Smooth muscle cell (in vitro differentiated cells): Measurements from ENCODE around the gene ZNF611. TPM values are rescaled to one million over a fixed set of nuclear protein-coding genes. Genes with fewer than 3 reads are reported as not detected.
"Not testable (repeated sequence)": the region's sequence is repeated elsewhere in the genome, so short reads cannot be mapped to it uniquely, and the experiment has no call there.

Experiments
- DNase-seq: peaks from one replicate; lab custom pipeline; 2025; ENCODE audit not compliant: unreplicated experiment; lab: John Stamatoyannopoulos, UW
- H2AFZ ChIP-seq: fragments of 200-600 bp; sonication (generic); 2 replicates; pipeline ENCODE4 v1.6.0; 2016; ENCODE audit warnings: antibody characterized with exemption, low read depth, mild to moderate bottlenecking
- H3F3A ChIP-seq: fragments of 200-600 bp; sonication (generic); 2 replicates; pipeline ENCODE4 v1.6.0; 2017; ENCODE audit warnings: antibody characterized with exemption, low read depth
- H3K27ac ChIP-seq: fragments of 200-600 bp; sonication (generic); 2 replicates; pipeline ENCODE4 v1.5.1; 2016; ENCODE audit warnings: low read depth, mild to moderate bottlenecking
- H3K27me3 ChIP-seq: fragments of 200-600 bp; sonication (generic); 2 replicates; pipeline ENCODE4 v1.6.1; 2016; ENCODE audit warnings: low read depth, mild to moderate bottlenecking
- H3K36me3 ChIP-seq: fragments of 200-600 bp; sonication (generic); 2 replicates; pipeline ENCODE4 v1.5.1; 2016; ENCODE audit warnings: low read depth
- H3K4me1 ChIP-seq: fragments of 200-600 bp; sonication (generic); 2 replicates; pipeline ENCODE4 v1.5.1; 2016; ENCODE audit warnings: low read depth
- H3K4me2 ChIP-seq: fragments of 200-600 bp; sonication (generic); 2 replicates; pipeline ENCODE4 v1.6.0; 2016; ENCODE audit warnings: mild to moderate bottlenecking
- H3K4me3 ChIP-seq: fragments of 200-600 bp; sonication (generic); 2 replicates; pipeline ENCODE4 v1.5.1; 2016; ENCODE audit warnings: mild to moderate bottlenecking
- H3K79me2 ChIP-seq: fragments of 200-600 bp; sonication (generic); 2 replicates; pipeline ENCODE4 v1.6.0; 2016; ENCODE audit warnings: low read depth, mild to moderate bottlenecking
- H3K9ac ChIP-seq: fragments of 200-600 bp; sonication (generic); 2 replicates; pipeline ENCODE4 v1.6.0; 2016; ENCODE audit warnings: low read depth
- H3K9me3 ChIP-seq: fragments of 200-600 bp; sonication (generic); replicated peaks from 2 replicates; pipeline ENCODE4 v1.5.1; 2016; ENCODE audit warnings: low read depth
- H4K20me1 ChIP-seq: fragments of 200-600 bp; sonication (generic); 2 replicates; pipeline ENCODE4 v1.6.0; 2016; ENCODE audit warnings: low read depth
- CTCF ChIP-seq: fragments of 200-600 bp; sonication (generic); IDR thresholded peaks from 2 replicates; pipeline ENCODE4 v1.5.1; 2017; ENCODE audit warnings: borderline replicate concordance, mild to moderate bottlenecking, antibody characterized with exemption; ENCODE audit not compliant: insufficient read depth, poor library complexity, severe bottlenecking
- WGBS: methylation state at CpG from one replicate; pipeline ENCODE4 v1.1.7; 2016; ENCODE audit warnings: low lambda C conversion rate; 5-methylcytosine and 5-hydroxymethylcytosine counted together
- polyA plus RNA-seq: library from polyadenylated mRNA; unstranded; fragments of >200 nt; fragmentation: Nextera tagmentation; extraction: Ambion mirVana; gene quantifications from 2 replicates; pipeline ENCODE4 v1.2.1, GENCODE V29; 2016
- total RNA-seq: library from RNA; depleted of rRNA; stranded (reverse); fragments of >200 nt; gene quantifications from 2 replicates; pipeline ENCODE4 v1.2.3, GENCODE V29; 2014

ZNF611 gene
- total RNA-seq (15.3 and 19.0 TPM in 2 replicates), polyA plus RNA-seq (7.7 and 10.1 TPM in 2 replicates)

- peaks cover 16% of the 10 kb centered on the region for H3K4me1 ChIP-seq
- peaks cover 10% of the 10 kb centered on the region for H3F3A ChIP-seq
- H3K9ac ChIP-seq: peak within 1 kb of the TSS; percentile 86
- H3K36me3 ChIP-seq: no peaks in the 10 kb centered on the region
- peak within 1 kb of the TSS; percentile 97 for H2AFZ ChIP-seq
- no peaks in the 10 kb centered on the region for H4K20me1 ChIP-seq
- peaks cover 45% of the 10 kb centered on the region for H3K79me2 ChIP-seq
- H3K9me3 ChIP-seq: no peaks in the 10 kb centered on the region
- peak; percentile 44 for TF ChIP-seq CTCF
- DNase-seq: peak; percentile 95
- peak within 1 kb of the TSS; percentile 96 for H3K4me2 ChIP-seq
- 9% methylated on average over 33 of the region's 38 CpGs for WGBS
- H3K27ac ChIP-seq: peak within 1 kb of the TSS; percentile 88
- H3K27me3 ChIP-seq: no peaks in the 10 kb centered on the region
- peak within 1 kb of the TSS; percentile 93 for H3K4me3 ChIP-seq
Observed at GRCh38 chr19:52734893-52735661, at the start of gene ZNF611. Gene ZNF611, minus strand, starts transcription at chr19:52735044. Its CDS starts 19,150 bp downstream, at chr19:52715894.

GRCh38 chr19:52782864-52783263, 48.0 kb upstream of the ZNF611 start:
- 66% methylated on average over 2 of the region's 2 CpGs for WGBS

GRCh38 chr19:52778811-52779210, 44.0 kb upstream of the ZNF611 start:
- Histone ChIP-seq H3K36me3 (no peaks in the 10 kb centered on the region), H3K4me1 (no peaks in the 10 kb centered on the region), H3K9ac (no peak overlapping the region), H3K27me3 (no peaks in the 10 kb centered on the region), H3K4me2 (no peak overlapping the region), H4K20me1 (no peaks in the 10 kb centered on the region), H3F3A (no peaks in the 10 kb centered on the region), H3K4me3 (no peak overlapping the region), H3K9me3 (no peaks in the 10 kb centered on the region), H3K79me2 (no peaks in the 10 kb centered on the region), H2AFZ (no peak overlapping the region), H3K27ac (no peak overlapping the region)
- 70% methylated on average over 3 of the region's 3 CpGs for WGBS
- no peak for DNase-seq
- TF ChIP-seq CTCF: no peak

More at GRCh38 chr19:52782864-52783263, 48.0 kb upstream of the ZNF611 start:
- not testable (repeated sequence) for H3K36me3 ChIP-seq, DNase-seq, H3K27ac ChIP-seq, H2AFZ ChIP-seq, H4K20me1 ChIP-seq, H3K9ac ChIP-seq, H3K4me2 ChIP-seq, H3K9me3 ChIP-seq, H3K27me3 ChIP-seq, H3K4me3 ChIP-seq, H3F3A ChIP-seq, H3K79me2 ChIP-seq, H3K4me1 ChIP-seq

GRCh38 chr19:52756447-52756846, 21.6 kb upstream of the ZNF611 start:
- not testable (repeated sequence) for H3K4me3 ChIP-seq, H3F3A ChIP-seq, H3K36me3 ChIP-seq, DNase-seq, H3K9me3 ChIP-seq, H2AFZ ChIP-seq, H3K4me1 ChIP-seq, H3K27me3 ChIP-seq, H3K4me2 ChIP-seq, H3K79me2 ChIP-seq, H4K20me1 ChIP-seq, H3K27ac ChIP-seq, H3K9ac ChIP-seq
- whole genome bisulfite sequencing: 75% methylated on average over 2 of the region's 2 CpGs
